Fibroblast of skin of left quadriceps (primary cell): ENCODE data around the gene CLBA1.

Experiments used
- DNase-seq, 2 experiments: peaks; one replicate each; pipeline ENCODE4 v3.0.0-alpha.2; 2013; ENCODE audit warnings: low read depth in 2 of 2

The CLBA1 gene

GRCh38 chr14:104979758-104980610 is 5.6 kb upstream of the CLBA1 start:
- no peak for DNase-seq

- no peak for DNase-seq
Observed at GRCh38 chr14:104980611-104981531, 4.7 kb upstream of the CLBA1 start.

GRCh38 chr14:104981699-104982541 is 3.7 kb upstream of the CLBA1 start:
- DNase-seq = no peak

GRCh38 chr14:104982548-104983230 is 2.9 kb upstream of the CLBA1 start:
- no peak for DNase-seq

GRCh38 chr14:104983231-104983721 is 2.3 kb upstream of the CLBA1 start:
- DNase-seq = no peak

- no peak for DNase-seq
Observed at GRCh38 chr14:104984056-104984894, 1.3 kb upstream of the CLBA1 start.

- no peak for DNase-seq
Observed at GRCh38 chr14:104986487-104987164, 1.0 kb downstream of the CLBA1 start.

- no peak for DNase-seq
Observed at GRCh38 chr14:104989236-104989950, 3.8 kb downstream of the CLBA1 start.

GRCh38 chr14:104989951-104990303 is 4.3 kb downstream of the CLBA1 start:
- no peak for DNase-seq

- no peak for DNase-seq
Observed at GRCh38 chr14:104991896-104992230, 6.3 kb downstream of the CLBA1 start.

- DNase-seq = no peak
Observed at GRCh38 chr14:104992501-104992900, 6.9 kb downstream of the CLBA1 start.

GRCh38 chr14:104993306-104993705 is 7.7 kb downstream of the CLBA1 start:
- no peak for DNase-seq

GRCh38 chr14:104993808-104994591 is 8.4 kb downstream of the CLBA1 start:
- no peak for DNase-seq

GRCh38 chr14:104994978-104995377 is 9.4 kb downstream of the CLBA1 start:
- no peak for DNase-seq

GRCh38 chr14:104996032-104996431 is 10.4 kb downstream of the CLBA1 start:
- no peak for DNase-seq

- DNase-seq = no peak
Observed at GRCh38 chr14:104996483-104996882, 10.9 kb downstream of the CLBA1 start.

GRCh38 chr14:104998801-104999200 is 13.2 kb downstream of the CLBA1 start:
- DNase-seq = no peak

GRCh38 chr14:104999361-104999760 is 13.8 kb downstream of the CLBA1 start:
- DNase-seq = no peak
